K562 (cell line): ENCODE results near the gene XPC. TPM values are rescaled to one million over a fixed set of nuclear protein-coding genes. Genes with fewer than 3 reads are reported as not detected.

Experiments used
- ATAC-seq: fragments of 200-7000 bp; cut with Tn5 transposase; 3 replicates; pipeline ENCODE4 v1.9.1; 2020; ENCODE audit warnings: moderate library complexity
- BruUV-seq: library from RNA; stranded (reverse); fragments of 400-500 nt; replicated peaks from 2 replicates; lab custom pipeline; 2021; lab: Mats Ljungman, UMichigan
- CTCF ChIA-PET: fragments of 300-600 bp; formaldehyde crosslinking; extraction: SDS; loops from one replicate; lab custom pipeline; 2021; ENCODE audit warnings: low intra/inter-chr PET ratio; lab: Yijun Ruan, JAX
- POLR2A ChIA-PET: fragments of 300-600, 350-650 bp; sonication (Branson Sonifier 250); formaldehyde crosslinking; extraction: SDS; loops from one replicate; lab custom pipeline; 2021; ENCODE audit warnings: antibody characterized with exemption, inconsistent platforms; lab: Yijun Ruan, JAX
- DNase-seq, 4 experiments: peaks; one replicate each; pipeline versions ENCODE4 v3.0.0 to v3.0.0-alpha.2; 2011 to 2018; ENCODE audit warnings: low spot score in 3 of 4, mixed read lengths in 3 of 4; ENCODE audit errors: extremely low read depth in 1 of 4
- FAIRE-seq: peaks from 2 replicates; lab custom pipeline; 2011; peaks lifted over from hg19 to GRCh38; lab: Jason Lieb, UNC
- H2AFZ ChIP-seq: 2 replicates; pipeline ENCODE4 v1.6.0; 2011; ENCODE audit warnings: low read depth, low read length, control low read depth, inconsistent platforms
- H3K27ac ChIP-seq: fragments of 200-600 bp; 3 replicates; pipeline ENCODE4 v1.8.0; 2011; ENCODE audit warnings: low read depth, mild to moderate bottlenecking, control low read depth, inconsistent platforms, low read length, moderate library complexity, mixed read lengths; ENCODE audit errors: extremely low read depth
- H3K27me3 ChIP-seq, 2 experiments: fragments of 300-600 bp in 1 of 2; 2 replicates in 1 of 2; 3 replicates in 1 of 2; pipeline versions ENCODE4 v1.6.0 to v1.8.0; 2011; ENCODE audit warnings: inconsistent platforms in 2 of 2, low read length in 2 of 2, mild to moderate bottlenecking in 1 of 2, mixed read lengths in 1 of 2, moderate library complexity in 1 of 2; ENCODE audit not compliant: control insufficient read depth in 2 of 2, insufficient read depth in 2 of 2
- H3K36me3 ChIP-seq: fragments of 300-600 bp; 3 replicates; pipeline ENCODE4 v1.8.0; 2011; ENCODE audit warnings: mild to moderate bottlenecking, low read length, inconsistent platforms; ENCODE audit not compliant: control insufficient read depth, insufficient read depth
- H3K4me1 ChIP-seq, 2 experiments: fragments of 200-600 bp in 1 of 2; replicated peaks in 1 of 2; 2 replicates in 1 of 2; 3 replicates in 1 of 2; pipeline versions ENCODE4 v1.5.1 to v1.8.0; 2011; ENCODE audit warnings: inconsistent platforms in 2 of 2, low read length in 2 of 2, mild to moderate bottlenecking in 1 of 2, mixed read lengths in 1 of 2, moderate library complexity in 1 of 2; ENCODE audit not compliant: control insufficient read depth in 2 of 2, insufficient read depth in 2 of 2
- H3K4me2 ChIP-seq: 2 replicates; pipeline ENCODE4 v1.6.1; 2011; ENCODE audit warnings: low read length, control low read depth, inconsistent platforms, mixed read lengths; ENCODE audit not compliant: insufficient read depth
- H3K4me3 ChIP-seq: fragments of 200-600 bp; sonication (generic), shearing (Covaris generic); 2 replicates; pipeline ENCODE4 v1.5.1; 2016; ENCODE audit warnings: control low read depth, inconsistent platforms
- H3K79me2 ChIP-seq: fragments of 200-600 bp; 3 replicates; pipeline ENCODE4 v1.8.0; 2011; ENCODE audit warnings: low read length, inconsistent platforms; ENCODE audit not compliant: control insufficient read depth, insufficient read depth
- H3K9ac ChIP-seq, 2 experiments: 2 replicates each; pipeline versions ENCODE4 v1.6.0 to v1.6.1; 2011; ENCODE audit warnings: low read depth in 2 of 2, low read length in 2 of 2, control low read depth in 1 of 2, inconsistent platforms in 1 of 2, mild to moderate bottlenecking in 1 of 2, mixed read lengths in 1 of 2; ENCODE audit not compliant: insufficient read depth in 1 of 2
- H3K9me1 ChIP-seq: one replicate; pipeline ENCODE4 v1.6.0; 2011; ENCODE audit warnings: inconsistent platforms, mild to moderate bottlenecking, low read length, moderate library complexity; ENCODE audit not compliant: control insufficient read depth, insufficient read depth
- H3K9me3 ChIP-seq: replicated peaks from 2 replicates; pipeline ENCODE4 v1.5.1; 2011; ENCODE audit warnings: low read depth, low read length, inconsistent platforms; ENCODE audit not compliant: control insufficient read depth, insufficient read depth
- H4K20me1 ChIP-seq: replicated peaks from 2 replicates; pipeline ENCODE4 v1.6.1; 2011; ENCODE audit warnings: low read length, inconsistent platforms, mixed read lengths; ENCODE audit not compliant: control insufficient read depth, insufficient read depth
- LARP7 ChIP-seq: fragments of 450-650 bp; IDR thresholded peaks from 2 replicates; pipeline ENCODE4 v1.6.1; 2016
- MCM7 ChIP-seq, 2 experiments: fragments of 450-650 bp; IDR thresholded peaks; 2 replicates each; pipeline ENCODE4 v1.6.1; 2016 to 2018
- PML ChIP-seq: IDR thresholded peaks from 2 replicates; pipeline ENCODE4 v1.6.1; 2012; ENCODE audit warnings: low read length, inconsistent platforms
- POLR2G ChIP-seq: fragments of 200-400 bp; formaldehyde crosslinking; IDR thresholded peaks from 2 replicates; pipeline ENCODE4 v1.6.1; 2017; ENCODE audit warnings: low read depth, mild to moderate bottlenecking, antibody characterized with exemption, low read length, moderate library complexity
- WGBS: fragments of 100-300 bp; shearing (Covaris generic); methylation state at CpG from one replicate; pipeline ENCODE4 v1.1.6; 2016; ENCODE audit warnings: low coverage, mixed read lengths; ENCODE audit not compliant: insufficient coverage; ENCODE audit errors: missing lambda C conversion rate; 5-methylcytosine and 5-hydroxymethylcytosine counted together
- in situ Hi-C: fragments of 300-500 bp; cut with MboI; formaldehyde crosslinking; loops from 4 replicates; pipeline ENCODE4 v1.15.0; 2018; ENCODE audit warnings: inconsistent platforms, mixed read lengths
- intact Hi-C: fragments of 100-400 bp; cut with micrococcal nuclease; formaldehyde crosslinking; loops from 2 replicates; pipeline ENCODE4 v1.14.2; 2022
- polyA plus RNA-seq, 8 experiments: library from polyadenylated mRNA; depleted of rRNA in 4 of 8; stranded (reverse) in 5 of 8; unstranded in 3 of 8; fragments of >200 nt; fragmentation: Nextera tagmentation in 2 of 8; fragmentation: Illumina TruSeq in 1 of 8; extraction: Ambion mirVana in 2 of 8; extraction: Trizol in 1 of 8; gene quantifications; 2 replicates each; pipeline versions ENCODE4 v1.2.1 to v1.2.3, GENCODE V29; 2011 to 2014; ENCODE audit warnings: inconsistent platforms in 1 of 8, missing spikeins in 1 of 8
- total RNA-seq, 7 experiments: library from RNA; depleted of rRNA in 6 of 7; stranded (reverse); fragments of >200 nt in 6 of 7; fragmentation: Illumina TruSeq in 2 of 7; extraction: Trizol in 2 of 7; gene quantifications; 2 replicates each; pipeline versions ENCODE4 v1.2.1 to v1.2.3, GENCODE V29; 2011 to 2021; ENCODE audit warnings: low replicate concordance in 1 of 7
- TF ChIP-seq, protein P1 (sequence below): fragments of 450-650 bp; IDR thresholded peaks from 2 replicates; pipeline ENCODE4 v1.7.0; 2016; ENCODE audit warnings: borderline replicate concordance
- TF ChIP-seq, protein P2 (sequence below): sonication (generic); formaldehyde crosslinking; IDR thresholded peaks from 2 replicates; pipeline ENCODE4 v1.8.1; 2023; ENCODE audit warnings: mild to moderate bottlenecking, missing genetic modification reagents

XPC gene
- total and polyA plus RNA-seq, 9 of the 15 experiments (the other 6 are each of a cell fraction or from before 2014, with no cell fraction given), result 3.8 to 54.7 (median 41.3) TPM

DNA sequence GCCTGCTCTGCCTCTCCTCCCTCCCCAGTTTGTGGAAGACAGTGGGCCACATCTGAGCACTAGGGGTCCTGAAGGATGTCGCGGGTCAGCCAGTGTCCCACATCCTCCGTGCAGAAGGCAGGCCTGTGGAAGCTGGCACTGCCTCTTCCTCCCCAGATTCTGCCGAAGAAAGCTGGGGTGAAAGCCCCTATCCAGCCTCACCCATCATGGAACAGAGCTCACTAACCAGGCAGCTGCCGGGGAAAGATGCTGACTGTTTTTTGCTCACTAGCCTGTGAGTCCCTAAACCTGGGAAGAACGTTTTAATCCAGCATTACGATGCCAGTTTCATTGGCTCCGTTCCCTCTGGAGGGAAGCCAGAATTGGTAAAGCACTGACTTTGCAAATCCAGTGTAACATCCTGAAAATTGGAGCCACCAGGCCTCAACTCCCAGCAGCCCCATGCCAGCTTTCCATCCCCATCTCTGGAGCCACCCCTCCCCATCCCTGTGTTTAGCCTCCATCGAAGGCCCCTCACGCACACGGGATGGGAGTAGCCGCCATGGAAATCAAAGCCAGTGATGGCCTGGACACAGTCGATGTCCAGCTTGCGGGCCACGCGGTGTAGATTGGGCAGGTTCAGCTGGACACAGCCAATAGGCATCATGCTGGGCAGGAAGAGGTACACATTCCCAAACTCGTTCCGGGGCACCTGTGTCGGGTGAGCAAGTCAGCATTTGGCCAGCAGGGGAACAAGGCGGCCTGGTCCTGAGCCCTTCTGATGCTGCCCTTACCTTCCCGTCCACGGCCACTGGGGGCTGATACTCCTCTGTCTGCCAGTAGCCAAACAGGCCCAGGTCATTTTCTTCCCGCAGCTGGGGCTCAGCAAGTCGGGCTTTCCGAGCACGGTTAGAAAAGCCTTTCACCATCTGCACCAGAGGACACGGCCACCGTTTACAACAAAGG lies 30.1 kb downstream of the XPC start:
- in situ Hi-C loops, result no loop called here

More for the DNA sequence above, 30.1 kb downstream of the XPC start:
- Histone ChIP-seq H3K4me1 (peaks cover 10 to 13% of the 10 kb centered on the region in 2 experiments), H2AFZ (no peak overlapping the region), H3K36me3 (peaks cover 73% of the 10 kb centered on the region; the same call in 2 of the 3 replicates), H3K9me1 (no peaks in the 10 kb centered on the region), H3K27me3 (no peaks in the 10 kb centered on the region), H3K9me3 (no peaks in the 10 kb centered on the region), H3K4me3 (no peak overlapping the region), H3K9ac (peak overlapping the region in 1 of 2 experiments; percentile 24; a peak in 1 of 4 replicates), H3K4me2 (no peak overlapping the region), H4K20me1 (no peaks in the 10 kb centered on the region; the same call in 1 of the 2 replicates), H3K27ac (no peak overlapping the region), H3K79me2 (no peaks in the 10 kb centered on the region)
- DNase-seq (peak in 1 of 4 experiments; percentile 44), ATAC-seq (no peak), FAIRE-seq (no peak)
- CTCF ChIA-PET, result no interaction called here
- POLR2A ChIA-PET, result interaction anchor here (1.0 to 3.1 kb wide), 4 partner anchors 23 to 252 kb away, joined by 3 to 11 read pairs (median 4); partner anchors contain the start of genes CHCHD4, LSM3, TMEM43 and XPC
- TF ChIP-seq, protein P1, sequence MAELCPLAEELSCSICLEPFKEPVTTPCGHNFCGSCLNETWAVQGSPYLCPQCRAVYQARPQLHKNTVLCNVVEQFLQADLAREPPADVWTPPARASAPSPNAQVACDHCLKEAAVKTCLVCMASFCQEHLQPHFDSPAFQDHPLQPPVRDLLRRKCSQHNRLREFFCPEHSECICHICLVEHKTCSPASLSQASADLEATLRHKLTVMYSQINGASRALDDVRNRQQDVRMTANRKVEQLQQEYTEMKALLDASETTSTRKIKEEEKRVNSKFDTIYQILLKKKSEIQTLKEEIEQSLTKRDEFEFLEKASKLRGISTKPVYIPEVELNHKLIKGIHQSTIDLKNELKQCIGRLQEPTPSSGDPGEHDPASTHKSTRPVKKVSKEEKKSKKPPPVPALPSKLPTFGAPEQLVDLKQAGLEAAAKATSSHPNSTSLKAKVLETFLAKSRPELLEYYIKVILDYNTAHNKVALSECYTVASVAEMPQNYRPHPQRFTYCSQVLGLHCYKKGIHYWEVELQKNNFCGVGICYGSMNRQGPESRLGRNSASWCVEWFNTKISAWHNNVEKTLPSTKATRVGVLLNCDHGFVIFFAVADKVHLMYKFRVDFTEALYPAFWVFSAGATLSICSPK, result no peak
- TF ChIP-seq MCM7 (IDR thresholded peaks at IDR 0.05) (no peak), PML (no peak), LARP7 (no peak), POLR2G (peak; percentile 54; the same call in 1 of the 2 replicates)
- TF ChIP-seq, protein P2, sequence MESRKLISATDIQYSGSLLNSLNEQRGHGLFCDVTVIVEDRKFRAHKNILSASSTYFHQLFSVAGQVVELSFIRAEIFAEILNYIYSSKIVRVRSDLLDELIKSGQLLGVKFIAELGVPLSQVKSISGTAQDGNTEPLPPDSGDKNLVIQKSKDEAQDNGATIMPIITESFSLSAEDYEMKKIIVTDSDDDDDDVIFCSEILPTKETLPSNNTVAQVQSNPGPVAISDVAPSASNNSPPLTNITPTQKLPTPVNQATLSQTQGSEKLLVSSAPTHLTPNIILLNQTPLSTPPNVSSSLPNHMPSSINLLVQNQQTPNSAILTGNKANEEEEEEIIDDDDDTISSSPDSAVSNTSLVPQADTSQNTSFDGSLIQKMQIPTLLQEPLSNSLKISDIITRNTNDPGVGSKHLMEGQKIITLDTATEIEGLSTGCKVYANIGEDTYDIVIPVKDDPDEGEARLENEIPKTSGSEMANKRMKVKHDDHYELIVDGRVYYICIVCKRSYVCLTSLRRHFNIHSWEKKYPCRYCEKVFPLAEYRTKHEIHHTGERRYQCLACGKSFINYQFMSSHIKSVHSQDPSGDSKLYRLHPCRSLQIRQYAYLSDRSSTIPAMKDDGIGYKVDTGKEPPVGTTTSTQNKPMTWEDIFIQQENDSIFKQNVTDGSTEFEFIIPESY, result peak; percentile 93
- WGBS, result 89% methylated on average over 27 of the region's 28 CpGs
- intact Hi-C loops, result no loop called here
- BruUV-seq, result no TSS peak
